Stimulated activated CD4-positive, alpha-beta T cell treated with anti-CD3 and anti-CD28 coated beads, Interleukin-1b, Interleukin-23, amount 100 ng/mL, for 24 hours (primary cell): ENCODE data around the gene MEG3.

Source experiments
- DNase-seq, 4 experiments: peaks; one replicate each; pipeline ENCODE4 v3.0.0-alpha.2; 2020; ENCODE audit warnings: low read depth in 4 of 4, low spot score in 1 of 4

The MEG3 gene

DNA sequence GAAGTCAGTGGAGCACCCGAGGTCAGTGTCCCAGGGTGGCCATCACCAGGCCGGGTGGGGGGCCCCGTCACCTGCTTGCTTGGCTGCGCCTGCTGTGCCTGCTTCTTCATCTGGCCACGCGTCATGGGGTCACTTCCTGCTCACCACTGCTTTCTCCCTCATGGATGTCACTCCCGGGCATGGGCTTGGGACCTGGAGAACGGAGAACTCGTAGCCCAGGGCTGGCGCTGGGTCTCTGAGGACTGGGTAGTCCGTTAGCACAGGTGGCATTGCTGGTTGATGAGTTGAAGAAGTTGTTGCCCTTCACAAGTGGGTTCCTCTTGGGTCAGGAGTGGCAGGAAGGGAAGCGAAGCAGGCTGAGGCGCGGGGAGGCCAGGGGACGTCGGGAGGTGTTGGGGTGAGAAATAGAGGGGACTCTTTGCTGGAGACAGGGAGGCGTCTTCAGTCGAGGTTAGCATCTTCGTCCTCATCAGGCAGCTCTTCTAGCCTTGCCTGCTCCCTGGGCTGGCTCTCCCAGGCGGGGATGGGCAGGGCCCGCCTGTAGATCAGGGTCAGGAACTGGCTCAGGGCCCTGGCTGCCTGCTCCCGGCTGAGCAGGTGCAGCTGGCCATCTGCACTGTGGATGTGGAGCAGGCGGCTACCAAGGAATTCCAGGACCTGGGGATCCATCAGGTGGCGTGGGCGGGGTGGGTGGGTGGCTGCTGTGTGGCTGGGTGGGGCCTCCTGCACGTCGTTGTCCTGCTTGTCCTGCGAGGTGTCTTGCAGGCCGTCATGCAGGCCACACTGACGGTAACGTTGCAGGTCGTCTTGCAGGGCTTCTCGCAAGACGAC is 54.6 kb downstream of the MEG3 start:
- no peak for DNase-seq

DNA sequence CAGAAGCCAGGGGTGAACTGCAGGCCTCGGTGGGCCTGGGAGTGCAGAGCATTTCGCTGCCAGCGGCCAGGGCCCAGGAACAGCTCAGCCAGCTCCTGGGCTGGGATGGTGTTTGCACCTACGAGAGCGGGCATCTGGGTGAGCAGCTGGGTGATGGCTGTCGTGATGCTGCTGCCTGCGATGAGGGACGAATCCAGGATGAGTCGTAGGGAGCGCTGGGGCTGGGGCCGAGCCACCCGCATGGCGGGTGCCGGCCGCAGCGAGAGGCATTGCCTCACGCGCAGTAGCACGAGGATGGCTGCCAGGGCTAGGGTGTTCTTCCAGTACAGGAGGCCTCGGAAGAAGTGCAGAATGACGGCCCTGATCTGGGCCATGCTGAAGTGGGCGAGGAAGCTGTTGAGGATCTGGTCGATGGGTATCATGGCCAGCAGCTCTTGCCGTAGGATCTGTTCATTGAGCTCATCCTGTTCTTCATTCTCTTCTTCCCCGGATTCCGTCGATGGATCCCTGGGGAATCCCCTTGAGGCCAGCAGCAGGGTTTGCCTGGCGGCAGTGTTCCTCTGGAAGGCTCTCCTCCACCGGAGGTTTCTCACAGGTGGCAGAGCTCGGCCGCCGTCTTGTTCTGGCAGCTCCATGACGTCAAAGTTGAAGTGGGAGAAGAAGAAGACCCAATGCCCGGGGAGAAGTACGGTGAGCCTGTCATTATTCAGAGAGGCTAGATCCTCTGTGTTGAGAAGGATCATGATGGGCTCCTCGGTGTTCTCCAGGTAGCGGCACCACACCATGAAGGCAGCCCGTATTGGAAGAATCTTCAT is 55.5 kb downstream of the MEG3 start:
- no peak for DNase-seq

DNA sequence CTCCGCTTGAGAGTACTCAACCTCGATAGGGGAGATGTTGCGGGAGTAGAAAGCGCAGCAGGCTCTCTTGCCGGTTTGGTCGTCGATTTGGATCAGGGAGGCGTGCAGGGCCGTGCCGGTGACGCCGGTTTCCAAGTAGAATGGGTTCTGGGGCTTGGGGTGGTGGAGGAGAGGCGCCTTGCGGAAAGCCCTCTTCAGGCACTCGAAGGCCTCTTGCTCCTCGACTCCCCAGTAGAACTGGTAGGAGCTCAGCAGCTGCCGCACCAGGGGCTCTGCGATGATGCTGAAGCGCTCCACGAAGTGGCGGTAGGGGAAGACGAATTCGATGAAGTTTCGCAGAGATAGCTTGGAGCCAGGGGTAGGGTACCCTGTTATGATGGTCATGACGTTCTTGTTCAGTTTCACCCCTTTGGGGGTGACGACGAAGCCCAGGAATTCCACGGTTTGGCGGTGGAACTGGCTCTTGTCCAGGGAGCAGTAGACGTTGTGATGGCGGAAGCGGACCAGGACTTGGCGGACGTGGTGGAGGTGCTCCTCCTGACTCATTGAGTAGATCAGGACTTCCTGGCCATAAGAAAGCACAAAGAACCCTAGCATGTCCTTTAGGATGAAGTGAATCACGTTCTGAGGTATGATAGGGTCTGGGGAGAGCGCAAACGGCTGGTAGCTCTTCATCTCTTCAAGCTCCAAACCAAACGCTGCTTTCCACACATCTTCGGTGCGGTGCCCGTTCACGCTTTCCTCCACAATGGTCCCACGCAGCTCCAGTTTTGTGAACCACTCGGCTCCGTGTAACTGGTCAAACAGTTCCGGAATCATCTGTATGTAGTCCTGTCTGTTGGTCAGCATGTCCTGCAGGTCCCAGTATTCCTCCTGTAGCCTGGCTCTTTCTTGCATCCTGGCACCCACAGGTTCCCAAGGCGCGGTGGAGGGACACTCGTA is 56.4 kb downstream of the MEG3 start:
- DNase-seq: no peak

DNA sequence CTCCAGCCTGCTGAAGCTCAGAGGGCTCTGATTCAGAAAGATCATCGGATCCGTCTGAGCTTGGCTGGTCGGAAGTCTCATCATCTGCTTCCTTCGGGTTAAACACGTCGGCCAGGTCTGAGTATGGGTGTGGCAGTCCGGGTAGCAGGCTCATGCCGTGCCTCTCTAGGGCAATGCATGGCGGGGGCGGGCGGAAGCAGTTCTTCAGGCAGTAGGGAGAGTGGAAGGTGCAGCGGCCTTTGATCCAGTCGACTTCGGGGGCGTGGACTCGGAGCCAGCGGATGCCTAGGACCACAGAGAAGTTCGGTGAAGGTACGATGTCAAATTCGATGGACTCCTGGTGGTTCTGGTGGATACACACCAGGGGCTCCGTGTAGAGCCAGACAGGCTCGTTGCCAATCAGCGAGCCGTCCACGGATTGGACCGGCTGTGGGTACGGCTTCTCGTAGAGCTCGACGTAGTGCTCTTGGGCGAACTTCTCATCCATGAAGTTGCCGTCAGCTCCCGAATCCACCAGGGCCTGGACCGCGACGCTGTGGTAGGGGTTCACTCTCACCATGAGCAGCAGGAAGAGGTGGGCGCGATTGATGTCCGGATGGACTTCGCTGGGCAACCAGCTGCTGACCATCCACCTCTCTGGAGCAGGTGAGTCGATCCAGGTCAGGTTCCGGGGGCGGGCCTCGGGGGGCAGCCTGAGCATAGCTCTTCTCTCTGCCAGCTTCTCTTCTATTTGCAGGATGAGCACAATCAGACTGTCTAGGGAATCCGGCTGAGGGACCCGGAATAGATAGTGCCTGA is 57.3 kb downstream of the MEG3 start:
- DNase-seq: no peak

DNA sequence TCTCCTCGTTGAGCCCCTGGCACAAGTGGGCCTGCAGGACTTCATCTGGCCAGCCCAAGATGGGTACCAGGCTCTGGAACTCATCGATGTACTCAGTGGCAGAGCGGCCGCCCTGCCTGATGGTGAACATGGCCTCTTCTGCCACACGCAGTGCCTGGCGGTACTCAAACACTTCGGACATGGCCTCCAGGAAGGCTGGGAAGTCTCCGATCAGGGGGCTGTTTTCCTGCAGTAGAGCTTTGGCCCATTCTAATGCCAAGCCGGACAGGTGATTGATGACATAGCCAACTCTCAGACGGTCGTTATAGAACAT is 57.8 kb downstream of the MEG3 start:
- no peak for DNase-seq

DNA sequence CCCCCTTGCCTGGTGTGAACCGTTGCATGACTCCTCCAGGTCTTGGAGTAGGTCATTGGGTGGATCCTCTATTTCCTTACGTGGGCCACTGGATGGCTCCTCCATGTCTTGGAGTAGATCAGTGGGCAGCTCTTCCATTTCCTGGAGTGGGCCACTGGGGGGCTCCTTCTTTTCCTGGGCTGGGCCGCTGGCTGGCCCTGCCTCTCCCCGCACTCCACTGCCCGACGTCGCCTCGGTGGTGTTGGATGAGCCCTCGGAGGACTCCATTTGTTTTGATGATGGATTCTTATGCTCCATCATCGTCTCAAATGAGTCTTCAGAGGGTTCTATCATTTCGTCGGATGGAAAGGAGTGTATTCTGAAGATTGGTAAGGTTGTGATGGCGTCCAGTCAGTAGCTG is 58.5 kb downstream of the MEG3 start:
- no peak for DNase-seq

DNA sequence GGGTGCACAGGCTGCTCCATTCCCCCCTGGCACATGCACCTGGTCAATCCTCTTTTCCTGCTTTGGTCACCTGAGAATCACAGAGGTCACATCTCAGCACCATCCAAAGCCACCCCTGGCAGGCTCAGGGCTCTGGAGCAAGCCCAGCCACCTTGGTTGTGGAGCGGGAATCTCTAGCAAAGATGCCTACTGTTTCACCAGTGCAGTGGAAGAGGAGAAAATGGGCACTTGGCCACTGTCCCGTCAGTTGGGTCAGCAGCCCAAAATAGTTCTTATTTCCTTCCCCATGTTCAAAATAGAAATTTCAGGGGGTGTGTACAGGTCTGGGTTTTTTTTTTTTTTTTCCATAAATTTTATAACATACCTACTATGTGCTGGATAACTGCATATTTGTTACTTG is 59.3 kb downstream of the MEG3 start:
- no peak for DNase-seq

DNA sequence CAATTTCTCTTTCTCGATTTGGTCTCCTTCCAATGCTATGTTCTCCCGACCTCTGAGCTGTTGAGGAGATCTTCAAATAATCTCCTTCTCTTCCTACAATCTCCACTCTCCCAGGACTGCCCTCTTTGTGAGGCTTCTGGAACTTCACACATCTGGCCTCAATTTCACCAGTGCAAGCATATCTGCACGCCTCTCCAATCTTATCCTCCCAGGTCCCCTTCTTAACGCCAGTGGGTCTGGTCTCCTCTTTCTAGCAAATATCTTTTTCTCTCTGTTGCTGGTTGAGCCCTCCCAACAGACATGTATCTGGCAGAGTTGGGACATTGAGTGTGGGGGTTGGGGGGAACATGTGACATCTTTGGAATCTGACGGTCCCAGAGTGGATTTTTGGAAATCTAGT is 59.7 kb downstream of the MEG3 start:
- DNase-seq: no peak

DNA sequence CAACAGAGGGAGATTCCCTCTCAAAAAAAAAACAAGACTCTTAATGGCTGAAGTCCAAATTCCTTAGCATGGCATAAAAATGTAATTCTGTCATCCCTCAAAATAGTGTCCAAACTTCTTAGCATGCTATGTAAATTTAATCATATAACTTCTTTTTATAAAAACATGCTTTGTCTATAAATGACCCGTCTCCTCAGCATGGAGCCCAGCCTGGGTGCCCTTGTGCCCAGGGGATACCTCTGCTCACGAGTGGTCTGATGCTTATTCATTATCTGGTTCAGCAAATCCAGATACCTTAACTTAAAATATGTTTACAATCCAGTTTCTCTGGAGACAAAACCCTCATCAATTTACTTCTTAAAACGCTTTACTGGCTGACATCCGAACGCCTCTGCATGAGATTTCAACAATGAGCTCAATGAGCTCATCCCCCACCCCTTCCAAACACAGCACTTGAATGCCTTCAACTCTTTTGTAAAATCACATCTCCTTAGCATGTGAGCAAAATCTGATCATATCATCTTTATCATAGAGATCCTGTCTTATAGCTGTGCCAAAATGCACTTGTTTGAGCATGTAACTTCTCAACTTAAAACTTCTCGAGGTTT is 61.9 kb downstream of the MEG3 start:
- no peak for DNase-seq

DNA sequence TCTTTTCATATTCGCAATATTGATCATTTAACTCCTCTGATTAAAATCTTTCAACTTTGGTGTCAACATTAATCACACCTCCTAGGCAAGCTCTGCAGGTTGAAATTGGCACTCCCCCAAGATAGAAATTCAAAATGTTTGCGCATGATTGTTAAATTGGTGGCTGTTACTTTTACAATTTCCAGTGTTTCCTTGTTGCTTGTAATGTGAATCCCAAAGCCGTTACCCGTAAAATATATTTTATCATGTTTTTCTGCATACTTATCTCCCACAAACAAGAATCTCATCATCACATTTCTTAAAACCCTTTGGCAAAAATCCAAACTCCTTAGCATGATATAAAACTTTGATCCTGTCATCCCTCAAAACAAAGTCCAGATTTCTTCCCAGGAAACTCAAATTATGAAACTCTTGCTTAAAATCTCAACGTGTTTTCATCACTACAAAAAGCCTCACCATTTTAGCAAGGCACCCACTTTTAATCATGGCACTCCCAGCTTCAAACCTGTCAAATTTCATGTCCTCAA is 62.9 kb downstream of the MEG3 start:
- DNase-seq: no peak

DNA sequence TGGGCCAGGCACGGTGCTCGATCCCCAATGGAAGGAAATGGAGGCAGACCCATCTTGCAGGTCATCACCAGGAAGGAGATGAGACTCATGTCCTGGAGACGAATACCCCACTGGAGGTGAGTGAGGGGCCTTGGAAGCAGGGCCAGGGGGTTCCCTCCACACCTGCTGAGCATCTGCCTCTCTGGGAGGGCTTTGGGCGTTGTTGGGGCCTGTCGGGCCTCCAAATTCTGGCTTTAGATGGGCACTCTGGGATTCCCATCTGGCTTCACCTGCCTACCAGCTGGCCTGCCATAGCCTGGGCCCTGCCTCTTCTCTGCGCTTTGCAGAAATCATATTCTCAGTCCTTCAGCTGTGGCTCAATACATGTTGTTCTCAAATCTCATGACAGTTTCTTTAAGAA is 63.7 kb downstream of the MEG3 start:
- no peak for DNase-seq

DNA sequence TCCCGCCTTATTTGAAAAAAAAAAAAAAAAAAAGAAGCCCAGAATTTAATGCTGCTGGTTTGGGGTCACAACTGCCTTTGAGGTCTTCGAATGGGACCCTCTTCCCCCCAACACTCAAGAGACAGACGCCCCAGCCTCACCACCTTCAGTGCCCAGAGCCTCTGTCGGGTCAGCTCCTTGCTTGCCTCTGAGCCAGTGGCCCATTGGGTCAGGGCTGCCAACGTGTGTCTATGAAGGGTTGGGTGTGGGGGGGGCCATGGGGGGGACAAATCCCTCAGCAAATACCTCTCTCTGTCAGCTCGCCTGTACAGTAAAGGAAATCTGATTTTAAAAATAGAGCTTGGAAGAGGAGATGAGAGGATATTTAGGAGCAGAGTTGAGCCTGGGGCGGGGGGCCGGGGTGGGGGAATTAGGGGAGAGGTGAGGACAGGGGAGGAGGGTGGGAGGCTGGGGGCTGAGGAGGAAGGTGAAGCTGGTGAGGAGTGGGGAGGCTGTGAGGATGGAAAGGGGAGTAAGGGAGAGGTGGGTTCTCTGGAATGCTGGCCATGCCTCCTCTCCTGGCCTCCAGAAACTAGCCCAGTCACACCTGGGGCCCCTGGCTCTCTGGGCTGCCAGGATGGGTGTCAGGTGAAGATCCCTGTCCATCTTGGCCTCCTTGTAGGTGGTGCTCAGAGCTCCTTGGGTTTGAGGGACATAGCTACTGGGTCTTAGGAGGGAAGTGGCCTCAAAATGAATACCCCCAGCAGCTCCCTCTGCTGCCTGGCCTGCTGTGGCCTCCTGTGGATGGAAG is 64.3 kb downstream of the MEG3 start:
- no peak for DNase-seq

DNA sequence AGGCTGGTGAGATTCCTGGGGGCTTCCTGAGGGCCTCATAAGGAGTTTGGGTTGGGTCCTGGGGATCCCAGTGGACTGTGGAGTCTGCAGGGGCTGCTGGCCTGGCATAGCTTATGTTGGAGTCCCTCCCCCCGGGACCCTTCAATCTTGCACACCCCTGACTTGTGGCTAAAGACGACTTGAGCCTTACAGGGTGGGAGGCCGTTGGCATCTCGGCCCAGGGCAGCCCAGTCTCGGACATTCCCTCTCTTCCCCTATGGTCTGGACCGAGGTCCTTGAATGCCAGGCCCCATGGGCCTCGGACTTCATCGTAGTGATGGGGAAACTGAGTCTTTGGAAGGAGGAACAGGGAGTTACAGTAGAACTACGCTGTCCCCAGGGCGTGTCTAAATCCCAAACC is 65.1 kb downstream of the MEG3 start:
- no peak for DNase-seq

DNA sequence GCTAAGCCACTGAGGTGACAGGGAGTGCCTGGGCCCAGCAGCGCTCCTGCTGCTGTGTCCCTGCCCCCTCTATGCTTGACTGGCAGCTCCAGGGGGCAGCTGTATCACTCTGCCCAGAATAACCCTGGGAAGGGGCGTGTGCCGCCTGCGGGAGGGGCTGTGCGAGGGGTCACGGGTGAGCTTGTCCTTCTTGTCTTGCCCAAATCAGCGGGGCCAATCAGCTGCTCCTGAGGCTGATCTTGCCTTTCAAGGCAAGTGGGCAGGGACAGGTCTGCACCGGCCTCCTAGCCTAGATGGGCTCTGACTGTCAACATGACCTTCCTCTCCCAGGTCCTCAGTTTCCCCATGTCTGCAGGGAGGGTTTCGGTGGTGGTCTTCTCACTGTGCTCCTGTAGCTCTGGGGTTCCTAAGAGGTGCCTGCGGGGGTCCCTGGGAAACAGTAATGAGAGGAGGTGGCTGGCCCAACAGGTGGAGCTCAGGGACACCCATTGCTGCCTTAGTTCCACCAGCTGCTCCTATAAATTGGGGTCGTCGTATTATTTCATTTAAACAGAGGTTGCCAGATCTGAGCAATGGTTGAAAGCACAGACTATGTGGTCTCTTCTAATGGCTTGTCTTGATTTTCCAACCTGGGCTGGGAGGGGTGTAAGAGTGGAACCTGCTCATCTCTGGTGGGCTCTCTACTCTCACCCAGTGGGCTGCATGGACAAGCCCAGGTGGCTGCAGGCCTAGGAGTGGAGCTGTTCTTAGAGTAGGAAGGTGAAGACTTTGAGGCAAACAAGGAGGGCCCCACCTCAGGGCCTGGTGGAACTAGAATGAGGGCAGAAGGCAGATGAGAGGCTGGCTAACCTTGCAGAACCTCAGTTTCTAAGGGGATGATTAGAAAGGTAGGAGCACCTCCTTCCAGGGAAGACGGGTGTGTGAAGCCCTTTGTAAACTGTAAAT is 65.9 kb downstream of the MEG3 start:
- no peak for DNase-seq

DNA sequence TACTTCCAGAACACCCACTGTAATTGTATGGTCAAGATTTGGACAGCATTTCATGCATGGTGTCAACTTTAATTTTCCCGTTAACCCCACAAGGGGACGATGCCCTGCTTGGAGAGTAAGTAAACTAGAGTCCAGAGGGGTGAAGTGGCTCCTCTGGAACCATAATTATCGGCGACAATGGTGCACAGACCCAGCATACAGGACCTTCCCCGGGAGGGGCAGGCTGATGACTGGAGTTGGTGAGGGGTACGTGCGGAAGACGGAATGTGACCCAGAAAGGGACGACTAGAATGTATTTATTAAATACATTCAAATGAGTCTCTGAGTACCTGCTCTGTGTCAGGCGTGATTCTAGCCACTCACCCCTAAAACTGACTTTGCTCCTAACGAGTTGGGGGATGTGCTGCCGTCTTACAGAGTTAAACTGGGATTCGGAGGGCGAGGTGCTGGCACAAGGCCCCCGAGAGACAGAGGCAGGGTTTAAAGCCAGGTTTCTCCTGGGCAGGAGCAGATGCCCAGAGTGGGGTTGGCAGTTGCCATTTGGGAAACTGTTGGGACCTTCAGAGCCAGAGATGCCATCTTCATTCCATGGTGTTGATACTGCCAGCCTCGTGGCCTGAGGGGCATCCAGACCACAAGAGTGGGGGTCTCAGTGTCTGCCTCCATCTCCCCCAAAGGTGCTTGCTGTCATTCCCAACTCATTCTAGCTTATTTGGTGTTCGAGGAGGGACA is 66.7 kb downstream of the MEG3 start:
- DNase-seq: no peak

DNA sequence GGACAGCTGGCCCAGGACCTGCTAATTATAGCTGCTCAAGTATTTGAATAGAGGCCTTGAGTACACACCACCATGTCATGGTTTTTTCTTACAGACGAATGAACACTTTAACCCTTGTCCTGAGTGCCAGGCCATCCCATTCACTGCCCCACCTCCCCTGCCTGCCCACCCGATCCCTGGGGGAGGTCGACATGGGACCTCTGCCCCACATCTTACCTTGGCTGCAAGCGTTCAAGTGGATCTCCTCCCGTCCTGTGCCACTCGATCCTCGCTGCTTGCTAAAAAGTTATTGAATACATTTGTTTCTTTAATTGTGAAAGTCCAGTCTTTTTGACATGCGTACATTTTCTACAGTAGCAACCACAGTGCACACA is 67.3 kb downstream of the MEG3 start:
- no peak for DNase-seq

DNA sequence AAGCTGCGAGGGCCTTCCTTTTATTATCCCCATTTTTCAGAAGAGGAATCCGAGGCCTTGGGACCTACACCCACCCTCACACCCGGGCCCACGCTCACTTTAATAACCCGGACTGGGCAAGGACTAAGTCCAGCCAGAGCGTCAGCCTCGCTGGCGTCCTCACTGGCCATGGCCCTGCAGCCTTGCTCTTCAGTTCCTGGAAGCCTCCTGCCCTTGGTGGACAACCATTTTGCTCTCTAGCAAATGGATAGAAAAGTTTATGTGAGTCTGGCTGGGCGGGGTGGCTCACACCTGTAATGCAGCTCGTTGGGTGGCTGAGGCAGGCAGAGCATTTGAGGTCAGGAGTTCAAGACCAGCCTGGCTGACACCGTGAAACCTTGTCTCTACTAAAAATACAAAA is 67.8 kb downstream of the MEG3 start:
- DNase-seq: no peak

DNA sequence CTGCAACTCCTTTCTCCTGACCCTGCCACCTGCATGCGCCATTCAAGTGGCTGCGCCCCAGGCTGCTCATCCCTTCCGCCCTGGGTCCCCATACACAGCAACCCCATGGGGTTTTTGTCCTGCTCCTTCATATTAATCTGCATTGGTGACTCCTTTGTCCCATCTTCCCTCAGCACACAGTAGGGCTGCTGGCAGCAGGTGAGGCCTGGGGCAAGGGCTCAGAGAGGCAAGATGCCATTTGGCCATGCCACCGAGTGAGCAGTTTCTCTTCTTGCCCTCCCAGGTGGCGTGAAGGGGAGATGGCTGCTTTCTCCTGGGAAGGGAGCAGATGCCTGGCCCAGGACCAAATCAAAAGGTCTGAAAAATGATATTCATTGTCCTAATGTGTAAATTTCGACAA is 68.5 kb downstream of the MEG3 start:
- no peak for DNase-seq
